Measurements from ENCODE around the gene GNAZ.

GNAZ gene

DNA sequence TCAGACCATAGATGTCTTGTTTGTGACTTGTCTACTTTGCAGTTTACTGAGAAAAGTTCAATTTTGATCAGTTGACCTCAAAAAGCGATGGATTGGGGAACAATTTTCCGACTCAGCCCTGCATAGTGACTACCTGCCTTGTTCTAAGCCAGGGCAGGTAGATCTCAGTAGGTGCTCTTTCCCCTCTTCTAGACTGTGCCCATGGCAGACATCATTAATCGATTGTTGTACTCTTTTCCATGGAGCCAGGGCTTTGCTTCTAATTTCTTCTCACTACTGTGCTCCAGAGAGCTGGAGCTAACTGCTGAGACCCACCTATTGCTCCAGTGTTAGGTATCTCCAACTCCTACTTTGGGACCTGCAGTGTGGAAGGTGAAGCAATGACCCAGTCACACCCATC, 84.8 kb downstream of the GNAZ start:
- DNase-seq (ENCODE audit: low spot score): no peak

DNA sequence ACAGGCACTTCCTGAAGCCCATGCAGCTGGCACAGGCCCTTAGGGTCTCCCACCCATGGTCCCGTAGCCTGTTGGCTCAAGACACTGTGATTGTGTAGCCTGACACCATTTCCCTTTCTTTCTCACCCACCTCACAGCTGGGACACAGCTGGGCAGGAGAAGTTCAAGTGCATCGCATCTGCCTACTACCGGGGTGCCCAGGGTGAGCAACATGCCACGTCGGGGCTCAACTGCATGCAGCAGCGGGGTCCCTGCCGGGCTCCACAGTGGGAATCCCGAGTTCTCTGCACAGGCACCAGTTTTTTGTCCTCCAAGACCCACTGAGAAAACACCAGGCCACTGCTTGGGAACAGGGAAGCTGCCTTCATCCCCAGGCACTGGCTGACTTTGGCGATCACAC, 85.5 kb downstream of the GNAZ start:
- H3K18ac ChIP-seq (ENCODE audit: low read length): no peak overlapping the region
- H3K4me2 ChIP-seq (ENCODE audit: insufficient read depth, low read length, poor library complexity, severe bottlenecking): no peak overlapping the region
- no peak overlapping the region for H2BK120ac ChIP-seq (ENCODE audit: low read depth, low read length)
- H4K8ac ChIP-seq (ENCODE audit: low read depth, low read length): no peak overlapping the region
- no peak overlapping the region for H2BK15ac ChIP-seq (ENCODE audit: low read length)
- peaks cover 0 to 13% of the 10 kb centered on the region in 2 donors for H3K4me1 ChIP-seq (ENCODE audit: control insufficient read depth in 2 of 2, insufficient read depth in 1 of 2, low read depth in 1 of 2, low read length in 2 of 2)
- WGBS, 2 donors (ENCODE audit: extremely low coverage in 2 of 2, insufficient read length in 2 of 2, insufficient replicate concordance in 1 of 2): no CpG with 5 or more reads among the region's 9 CpGs
- no peaks in the 10 kb centered on the region for H3K27me3 ChIP-seq (ENCODE audit: control insufficient read depth in 3 of 3, insufficient read depth in 3 of 3, low read depth in 1 of 3, low read length in 3 of 3)
- peak overlapping the region; percentile 56 for H3K23ac ChIP-seq (ENCODE audit: low read depth, low read length, poor library complexity)
- no peaks in the 10 kb centered on the region for H3K9me3 ChIP-seq (replicated peaks in 1 of 2; ENCODE audit: control insufficient read depth in 2 of 2, insufficient read depth in 1 of 2, low read depth in 1 of 2, low read length in 2 of 2)
- H3K4me3 ChIP-seq (ENCODE audit: low read length in 2 of 2): no peak overlapping the region
- no peak overlapping the region for H3K4ac ChIP-seq (ENCODE audit: low read length)
- H2BK5ac ChIP-seq (ENCODE audit: low read length): no peak overlapping the region
- H4K91ac ChIP-seq (ENCODE audit: low read depth, low read length, poor library complexity): no peak overlapping the region
- H2BK12ac ChIP-seq (ENCODE audit: low read length): no peak overlapping the region
- no peak overlapping the region for H3K14ac ChIP-seq (ENCODE audit: low read length)
- H2AK5ac ChIP-seq (ENCODE audit: low read depth, low read length): no peak overlapping the region
- no peak for DNase-seq (ENCODE audit: low spot score)
- H3K36me3 ChIP-seq (replicated peaks in 1 of 2; ENCODE audit: control insufficient read depth in 2 of 2, insufficient read depth in 2 of 2, low read length in 2 of 2): peaks cover 0 to 53% of the 10 kb centered on the region in 2 donors
- no peak overlapping the region for H3K9ac ChIP-seq (ENCODE audit: low read depth, low read length, poor library complexity)
- no peak overlapping the region for H3K27ac ChIP-seq (replicated peaks; ENCODE audit: low read length)
- no peak overlapping the region for H2AFZ ChIP-seq (ENCODE audit: low read length)
- H3K79me1 ChIP-seq (ENCODE audit: low read depth, low read length): no peaks in the 10 kb centered on the region

More for the DNA sequence above, 84.8 kb downstream of the GNAZ start:
- Histone ChIP-seq H4K8ac (ENCODE audit: low read depth, low read length) (no peak overlapping the region), H2BK120ac (ENCODE audit: low read depth, low read length) (no peak overlapping the region), H3K79me1 (ENCODE audit: low read depth, low read length) (no peaks in the 10 kb centered on the region), H3K27ac (replicated peaks; ENCODE audit: low read length) (no peak overlapping the region), H3K36me3 (replicated peaks in 1 of 2; ENCODE audit: control insufficient read depth in 2 of 2, insufficient read depth in 2 of 2, low read length in 2 of 2) (peaks cover 0 to 58% of the 10 kb centered on the region in 2 donors), H3K4me3 (ENCODE audit: low read length in 2 of 2) (no peak overlapping the region), H3K14ac (ENCODE audit: low read length) (no peak overlapping the region), H2AK5ac (ENCODE audit: low read depth, low read length) (no peak overlapping the region), H2BK12ac (ENCODE audit: low read length) (no peak overlapping the region), H2BK15ac (ENCODE audit: low read length) (no peak overlapping the region), H3K18ac (ENCODE audit: low read length) (no peak overlapping the region), H2AFZ (ENCODE audit: low read length) (no peak overlapping the region), H2BK5ac (ENCODE audit: low read length) (no peak overlapping the region), H4K91ac (ENCODE audit: low read depth, low read length, poor library complexity) (no peak overlapping the region), H3K4ac (ENCODE audit: low read length) (no peak overlapping the region), H3K9ac (ENCODE audit: low read depth, low read length, poor library complexity) (no peak overlapping the region), H3K27me3 (ENCODE audit: control insufficient read depth in 3 of 3, insufficient read depth in 3 of 3, low read depth in 1 of 3, low read length in 3 of 3) (no peaks in the 10 kb centered on the region), H3K4me2 (ENCODE audit: insufficient read depth, low read length, poor library complexity, severe bottlenecking) (no peak overlapping the region), H3K23ac (ENCODE audit: low read depth, low read length, poor library complexity) (peak overlapping the region; percentile 56), H3K9me3 (replicated peaks in 1 of 2; ENCODE audit: control insufficient read depth in 2 of 2, insufficient read depth in 1 of 2, low read depth in 1 of 2, low read length in 2 of 2) (no peaks in the 10 kb centered on the region), H3K4me1 (ENCODE audit: control insufficient read depth in 2 of 2, insufficient read depth in 1 of 2, low read depth in 1 of 2, low read length in 2 of 2) (peaks cover 0 to 13% of the 10 kb centered on the region in 2 donors)
- no CpG with 5 or more reads among the region's 3 CpGs for WGBS, 2 donors (ENCODE audit: extremely low coverage in 2 of 2, insufficient read length in 2 of 2, insufficient replicate concordance in 1 of 2)

DNA sequence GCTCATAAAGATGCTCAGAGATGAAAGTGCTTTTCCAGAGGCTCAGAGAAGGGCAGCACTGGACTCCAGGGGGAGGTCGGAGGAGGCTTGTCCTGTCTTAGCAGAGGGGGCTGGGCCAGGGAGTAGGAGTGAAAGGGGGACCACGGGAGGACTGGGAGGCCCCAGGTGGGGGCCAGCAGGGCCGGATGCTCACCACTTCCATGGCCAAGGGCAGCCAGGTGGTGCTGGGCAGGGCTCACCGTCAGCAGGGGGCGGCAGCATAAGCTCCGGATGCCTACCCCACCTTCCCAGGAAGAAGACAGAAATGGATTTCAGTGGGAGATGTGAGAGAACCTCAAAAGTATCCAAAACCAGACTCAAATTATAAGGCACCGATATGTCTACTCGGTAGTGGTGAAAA, 86.0 kb downstream of the GNAZ start:
- Histone ChIP-seq H3K23ac (ENCODE audit: low read depth, low read length, poor library complexity) (peak overlapping the region; percentile 38), H2BK120ac (ENCODE audit: low read depth, low read length) (no peak overlapping the region), H3K36me3 (replicated peaks in 1 of 2; ENCODE audit: control insufficient read depth in 2 of 2, insufficient read depth in 2 of 2, low read length in 2 of 2) (peaks cover 0 to 52% of the 10 kb centered on the region in 2 donors), H3K9ac (ENCODE audit: low read depth, low read length, poor library complexity) (no peak overlapping the region), H2BK12ac (ENCODE audit: low read length) (no peak overlapping the region), H3K79me1 (ENCODE audit: low read depth, low read length) (no peaks in the 10 kb centered on the region), H3K27me3 (ENCODE audit: control insufficient read depth in 3 of 3, insufficient read depth in 3 of 3, low read depth in 1 of 3, low read length in 3 of 3) (no peaks in the 10 kb centered on the region), H3K4me3 (ENCODE audit: low read length in 2 of 2) (no peak overlapping the region), H3K4me1 (ENCODE audit: control insufficient read depth in 2 of 2, insufficient read depth in 1 of 2, low read depth in 1 of 2, low read length in 2 of 2) (peaks cover 0 to 13% of the 10 kb centered on the region in 2 donors), H4K8ac (ENCODE audit: low read depth, low read length) (no peak overlapping the region), H3K14ac (ENCODE audit: low read length) (no peak overlapping the region), H3K4ac (ENCODE audit: low read length) (no peak overlapping the region), H2BK15ac (ENCODE audit: low read length) (no peak overlapping the region), H2AK5ac (ENCODE audit: low read depth, low read length) (no peak overlapping the region), H3K27ac (replicated peaks; ENCODE audit: low read length) (no peak overlapping the region), H2AFZ (ENCODE audit: low read length) (no peak overlapping the region), H3K9me3 (replicated peaks in 1 of 2; ENCODE audit: control insufficient read depth in 2 of 2, insufficient read depth in 1 of 2, low read depth in 1 of 2, low read length in 2 of 2) (no peaks in the 10 kb centered on the region), H3K4me2 (ENCODE audit: insufficient read depth, low read length, poor library complexity, severe bottlenecking) (no peak overlapping the region), H3K18ac (ENCODE audit: low read length) (no peak overlapping the region), H2BK5ac (ENCODE audit: low read length) (no peak overlapping the region), H4K91ac (ENCODE audit: low read depth, low read length, poor library complexity) (no peak overlapping the region)
- DNase-seq (ENCODE audit: low spot score): no peak
- WGBS, 2 donors (ENCODE audit: extremely low coverage in 2 of 2, insufficient read length in 2 of 2, insufficient replicate concordance in 1 of 2): no CpG with 5 or more reads among the region's 8 CpGs

DNA sequence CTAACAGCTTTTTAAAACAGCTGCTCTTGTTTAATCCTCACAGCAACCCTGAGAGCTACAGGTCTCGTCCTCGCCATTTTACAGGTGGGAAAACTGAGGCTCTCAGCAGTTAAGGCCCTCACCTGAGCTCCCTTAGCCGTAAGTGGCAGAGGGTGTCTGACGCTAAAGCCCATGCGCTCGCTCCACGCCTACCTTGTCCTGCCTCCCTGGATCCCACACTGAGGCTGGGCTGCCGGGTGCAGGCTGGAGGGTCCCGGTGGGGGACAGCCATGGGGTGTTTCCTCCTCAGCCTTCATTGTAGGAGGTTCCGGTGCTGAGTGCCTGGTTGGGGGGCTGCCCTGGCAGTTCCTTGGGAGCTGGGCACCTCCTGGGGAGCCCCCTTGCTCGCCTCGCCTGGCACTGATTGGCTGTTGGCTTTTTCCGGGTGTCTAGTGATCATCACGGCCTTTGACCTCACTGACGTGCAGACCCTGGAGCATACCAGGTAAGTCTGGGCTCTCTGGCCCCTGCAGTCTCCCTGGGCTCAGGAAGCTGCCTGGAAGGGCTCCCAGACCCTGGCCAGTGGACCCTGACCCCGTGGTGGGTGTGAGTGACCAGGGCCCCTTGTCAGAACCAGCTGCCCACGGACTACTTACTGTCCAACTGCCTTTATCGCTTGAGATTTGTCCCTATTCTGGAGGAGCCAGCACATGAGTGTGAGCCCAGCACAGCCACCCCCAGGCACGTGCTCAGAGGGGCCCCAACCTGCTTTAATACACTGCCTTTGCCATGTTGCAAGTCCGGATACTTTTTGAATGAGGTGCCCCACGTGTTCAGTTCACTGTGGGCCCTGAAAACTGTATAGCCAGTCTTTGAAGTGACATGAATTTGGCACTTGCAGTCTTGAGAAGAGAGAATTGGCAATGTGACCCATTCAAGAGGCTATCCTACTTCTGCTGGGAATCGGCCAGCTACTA, 87.5 kb downstream of the GNAZ start:
- Histone ChIP-seq H3K9me3 (replicated peaks in 1 of 2; ENCODE audit: control insufficient read depth in 2 of 2, insufficient read depth in 1 of 2, low read depth in 1 of 2, low read length in 2 of 2) (no peaks in the 10 kb centered on the region), H3K14ac (ENCODE audit: low read length) (peak overlapping the region; percentile 32), H3K4me2 (ENCODE audit: insufficient read depth, low read length, poor library complexity, severe bottlenecking) (no peak overlapping the region), H3K4ac (ENCODE audit: low read length) (no peak overlapping the region), H3K18ac (ENCODE audit: low read length) (peak overlapping the region; percentile 65), H3K36me3 (replicated peaks in 1 of 2; ENCODE audit: control insufficient read depth in 2 of 2, insufficient read depth in 2 of 2, low read length in 2 of 2) (peaks cover 0 to 45% of the 10 kb centered on the region in 2 donors), H3K4me1 (ENCODE audit: control insufficient read depth in 2 of 2, insufficient read depth in 1 of 2, low read depth in 1 of 2, low read length in 2 of 2) (peaks cover 0 to 13% of the 10 kb centered on the region in 2 donors), H2BK12ac (ENCODE audit: low read length) (peak overlapping the region; percentile 95), H4K8ac (ENCODE audit: low read depth, low read length) (no peak overlapping the region), H4K91ac (ENCODE audit: low read depth, low read length, poor library complexity) (no peak overlapping the region), H2BK120ac (ENCODE audit: low read depth, low read length) (peak overlapping the region; percentile 32), H3K23ac (ENCODE audit: low read depth, low read length, poor library complexity) (peak overlapping the region; percentile 98), H3K27ac (replicated peaks; ENCODE audit: low read length) (no peak overlapping the region), H3K27me3 (ENCODE audit: control insufficient read depth in 3 of 3, insufficient read depth in 3 of 3, low read depth in 1 of 3, low read length in 3 of 3) (no peaks in the 10 kb centered on the region), H2AFZ (ENCODE audit: low read length) (no peak overlapping the region), H2BK5ac (ENCODE audit: low read length) (peak overlapping the region; percentile 27), H2BK15ac (ENCODE audit: low read length) (peak overlapping the region; percentile 20), H3K9ac (ENCODE audit: low read depth, low read length, poor library complexity) (no peak overlapping the region), H3K79me1 (ENCODE audit: low read depth, low read length) (no peaks in the 10 kb centered on the region), H2AK5ac (ENCODE audit: low read depth, low read length) (peak overlapping the region; percentile 82), H3K4me3 (ENCODE audit: low read length in 2 of 2) (no peak overlapping the region)
- WGBS, 2 donors (ENCODE audit: extremely low coverage in 2 of 2, insufficient read length in 2 of 2, insufficient replicate concordance in 1 of 2): no CpG with 5 or more reads among the region's 22 CpGs
- DNase-seq (ENCODE audit: low spot score): no peak

Measured in neuronal stem cell (in vitro differentiated cells).